ENCODE measurements around the gene IL18. TPM values are rescaled to one million over a fixed set of nuclear protein-coding genes. Genes with fewer than 3 reads are reported as not detected.

The IL18 gene
- total RNA-seq, 1 experiment from 2014 or later: 0.74 TPM

- TF ChIP-seq AFF4 (CRISPR knock-in tag; IDR thresholded peaks at IDR 0.05; ENCODE audit: borderline replicate concordance) (no peak), SMAD4 (CRISPR knock-in tag; IDR thresholded peaks at IDR 0.05) (no peak), ZNF396 (CRISPR knock-in tag; IDR thresholded peaks at IDR 0.05; ENCODE audit: borderline replicate concordance) (no peak), FOXP4 (CRISPR knock-in tag; IDR thresholded peaks at IDR 0.05) (no peak), GRHL2 (CRISPR knock-in tag; IDR thresholded peaks at IDR 0.05; ENCODE audit: insufficient replicate concordance, severe bottlenecking) (no peak), ATF3 (CRISPR knock-in tag; conservative IDR thresholded peaks at IDR 0.05) (no peak), TEAD4 (CRISPR knock-in tag; IDR thresholded peaks at IDR 0.05) (no peak), CDX4 (CRISPR knock-in tag; IDR thresholded peaks at IDR 0.05; ENCODE audit: borderline replicate concordance) (no peak), CREM (CRISPR knock-in tag; IDR thresholded peaks at IDR 0.05) (no peak), ZNF512 (CRISPR knock-in tag; IDR thresholded peaks at IDR 0.05; ENCODE audit: borderline replicate concordance) (no peak), ZNF425 (CRISPR knock-in tag; conservative IDR thresholded peaks at IDR 0.05) (no peak), NR2C2 (CRISPR knock-in tag; IDR thresholded peaks at IDR 0.05) (no peak), CTCF (IDR thresholded peaks at IDR 0.05) (no peak), ZNF121 (CRISPR knock-in tag; IDR thresholded peaks at IDR 0.05) (no peak)
Observed at GRCh38 chr11:112212290-112212689, 48.4 kb upstream of the IL18 start (continued).

Measured in WTC11 (cell line).